ENCODE results near the gene ME1. TPM values are rescaled to one million over a fixed set of nuclear protein-coding genes. Genes with fewer than 3 reads are reported as not detected.
"Not testable (repeated sequence)": the region's sequence is repeated elsewhere in the genome, so short reads cannot be mapped to it uniquely, and the experiment has no call there.

The ME1 gene
- total and polyA plus RNA-seq, 2 experiments from 2014 or later = 19.0 to 19.7 TPM

DNA sequence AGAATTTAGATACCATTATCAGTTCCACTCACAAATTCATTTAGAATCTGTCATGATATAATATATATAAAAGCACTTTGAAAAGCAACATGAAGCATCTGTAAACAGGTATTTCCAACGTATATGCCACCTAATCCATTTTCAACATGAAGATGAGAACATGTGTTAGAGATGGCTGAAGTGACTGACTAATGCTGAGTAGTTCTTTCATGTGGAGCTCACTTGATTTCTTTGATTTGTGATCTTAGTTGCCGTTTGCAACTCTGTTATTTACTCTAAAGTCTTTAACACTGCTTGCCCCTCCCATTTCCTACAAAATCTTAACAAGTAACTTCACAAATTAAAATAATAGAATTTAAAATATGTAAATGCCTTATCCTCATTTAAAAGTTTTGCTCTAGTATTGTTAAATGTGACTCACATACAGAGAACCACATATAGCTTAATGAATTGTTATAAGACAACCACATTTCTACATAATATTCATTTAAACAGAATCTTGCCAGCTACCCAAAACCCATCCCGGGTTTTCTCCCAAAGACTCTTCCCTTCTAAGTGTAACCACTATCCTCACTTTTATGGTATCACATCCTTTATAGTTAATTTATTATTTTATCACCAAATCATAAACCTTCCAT is 78.3 kb downstream of the ME1 start:
- TF ChIP-seq EZH2 (IDR thresholded peaks at IDR 0.05; ENCODE audit: borderline replicate concordance) (no peak), EZH2phosphoT487 (IDR thresholded peaks at IDR 0.05; ENCODE audit: low read depth, severe bottlenecking, unreplicated experiment) (no peak)
- TF ChIP-seq, protein P1, sequence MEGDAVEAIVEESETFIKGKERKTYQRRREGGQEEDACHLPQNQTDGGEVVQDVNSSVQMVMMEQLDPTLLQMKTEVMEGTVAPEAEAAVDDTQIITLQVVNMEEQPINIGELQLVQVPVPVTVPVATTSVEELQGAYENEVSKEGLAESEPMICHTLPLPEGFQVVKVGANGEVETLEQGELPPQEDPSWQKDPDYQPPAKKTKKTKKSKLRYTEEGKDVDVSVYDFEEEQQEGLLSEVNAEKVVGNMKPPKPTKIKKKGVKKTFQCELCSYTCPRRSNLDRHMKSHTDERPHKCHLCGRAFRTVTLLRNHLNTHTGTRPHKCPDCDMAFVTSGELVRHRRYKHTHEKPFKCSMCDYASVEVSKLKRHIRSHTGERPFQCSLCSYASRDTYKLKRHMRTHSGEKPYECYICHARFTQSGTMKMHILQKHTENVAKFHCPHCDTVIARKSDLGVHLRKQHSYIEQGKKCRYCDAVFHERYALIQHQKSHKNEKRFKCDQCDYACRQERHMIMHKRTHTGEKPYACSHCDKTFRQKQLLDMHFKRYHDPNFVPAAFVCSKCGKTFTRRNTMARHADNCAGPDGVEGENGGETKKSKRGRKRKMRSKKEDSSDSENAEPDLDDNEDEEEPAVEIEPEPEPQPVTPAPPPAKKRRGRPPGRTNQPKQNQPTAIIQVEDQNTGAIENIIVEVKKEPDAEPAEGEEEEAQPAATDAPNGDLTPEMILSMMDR (IDR thresholded peaks at IDR 0.05; ENCODE audit: poor library complexity) = no peak
- no peaks in the 10 kb centered on the region for H3K9me3 ChIP-seq (ENCODE audit: low read depth)
- 75% methylated on average over 3 of the region's 3 CpGs for WGBS (ENCODE audit: low lambda C conversion rate, missing lambda C conversion rate)

DNA sequence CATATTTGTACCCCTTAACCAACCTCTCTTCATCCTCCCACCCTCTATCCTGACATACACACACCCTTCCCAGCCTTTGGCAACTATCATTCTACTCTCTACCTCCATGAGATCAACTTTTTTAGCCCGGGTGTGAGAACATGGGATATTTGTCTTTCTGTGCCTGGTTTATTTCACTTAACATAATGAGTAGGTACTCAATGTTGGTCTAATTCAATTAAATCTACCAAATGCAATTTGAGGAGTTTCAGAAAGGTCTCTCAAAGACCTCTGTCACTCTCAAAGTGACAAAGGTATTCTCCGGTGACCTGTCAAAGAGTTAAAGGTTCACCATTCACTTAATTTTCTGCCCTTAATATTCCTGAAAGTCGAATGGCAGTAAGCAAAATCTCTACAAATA is 87.7 kb downstream of the ME1 start:
- no peak for TF ChIP-seq EZH2 (IDR thresholded peaks at IDR 0.05; ENCODE audit: borderline replicate concordance)
- TF ChIP-seq EZH2phosphoT487 (IDR thresholded peaks at IDR 0.05; ENCODE audit: low read depth, severe bottlenecking, unreplicated experiment) = no peak
- TF ChIP-seq, protein P1 (IDR thresholded peaks at IDR 0.05; ENCODE audit: poor library complexity) = no peak
- H3K27ac ChIP-seq = no peak overlapping the region
- WGBS (ENCODE audit: low lambda C conversion rate, missing lambda C conversion rate) = 89% methylated on average over 3 of the region's 3 CpGs
- no peak overlapping the region for H2AFZ ChIP-seq
- H3K9me2 ChIP-seq (replicated peaks; ENCODE audit: insufficient read depth) = no peaks in the 10 kb centered on the region
- no peak overlapping the region for H3K4me3 ChIP-seq
- no peaks in the 10 kb centered on the region for H4K20me1 ChIP-seq (ENCODE audit: insufficient read depth, poor library complexity, severe bottlenecking)
- H3K36me3 ChIP-seq (replicated peaks; ENCODE audit: insufficient read depth, low read depth) = no peaks in the 10 kb centered on the region
- no peaks in the 10 kb centered on the region for H3K27me3 ChIP-seq
- H3K4me1 ChIP-seq (ENCODE audit: insufficient read depth) = no peaks in the 10 kb centered on the region
- no peaks in the 10 kb centered on the region for H3K79me2 ChIP-seq
- H3K4me2 ChIP-seq = no peak overlapping the region
- no peaks in the 10 kb centered on the region for H3K9me3 ChIP-seq (ENCODE audit: low read depth)
- no peak for DNase-seq (ENCODE audit: low spot score)

More for the DNA sequence above, 78.3 kb downstream of the ME1 start:
- Histone ChIP-seq H3K36me3 (replicated peaks; ENCODE audit: insufficient read depth, low read depth) (no peaks in the 10 kb centered on the region), H3K4me1 (ENCODE audit: insufficient read depth) (no peaks in the 10 kb centered on the region), H2AFZ (no peak overlapping the region), H4K20me1 (ENCODE audit: insufficient read depth, poor library complexity, severe bottlenecking) (no peaks in the 10 kb centered on the region), H3K4me2 (no peak overlapping the region), H3K4me3 (no peak overlapping the region), H3K27me3 (no peaks in the 10 kb centered on the region), H3K27ac (no peak overlapping the region), H3K79me2 (no peaks in the 10 kb centered on the region), H3K9me2 (replicated peaks; ENCODE audit: insufficient read depth) (no peaks in the 10 kb centered on the region)
- DNase-seq (ENCODE audit: low spot score) = no peak

DNA sequence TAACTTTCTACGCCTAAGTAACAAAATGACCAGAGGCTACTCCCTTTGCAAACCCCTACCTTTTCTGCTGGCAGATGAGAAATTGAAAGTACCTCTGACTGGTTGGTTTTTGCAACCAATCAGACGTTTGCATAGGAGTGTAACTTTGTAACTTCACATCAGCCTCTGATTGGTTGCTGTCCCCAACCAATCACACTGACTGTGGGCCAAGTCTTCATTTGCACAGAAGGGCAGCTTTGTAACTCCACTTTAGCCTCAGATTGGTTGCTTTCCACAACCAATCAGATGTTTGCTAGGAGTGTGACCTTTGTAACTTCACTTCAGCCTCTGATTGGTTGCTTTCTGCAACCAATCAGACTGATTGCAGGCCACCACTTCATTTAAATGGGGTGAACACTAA is 89.1 kb downstream of the ME1 start:
- Histone ChIP-seq H4K20me1 (ENCODE audit: insufficient read depth, poor library complexity, severe bottlenecking) (no peaks in the 10 kb centered on the region), H3K9me2 (replicated peaks; ENCODE audit: insufficient read depth) (no peaks in the 10 kb centered on the region), H3K4me2 (no peak overlapping the region), H2AFZ (no peak overlapping the region), H3K27ac (no peak overlapping the region), H3K36me3 (replicated peaks; ENCODE audit: insufficient read depth, low read depth) (no peaks in the 10 kb centered on the region), H3K79me2 (no peaks in the 10 kb centered on the region), H3K9me3 (ENCODE audit: low read depth) (no peaks in the 10 kb centered on the region), H3K4me3 (no peak overlapping the region), H3K4me1 (ENCODE audit: insufficient read depth) (no peaks in the 10 kb centered on the region), H3K27me3 (no peaks in the 10 kb centered on the region)
- TF ChIP-seq EZH2phosphoT487 (IDR thresholded peaks at IDR 0.05; ENCODE audit: low read depth, severe bottlenecking, unreplicated experiment) (no peak), EZH2 (IDR thresholded peaks at IDR 0.05; ENCODE audit: borderline replicate concordance) (no peak)
- TF ChIP-seq, protein P1 (IDR thresholded peaks at IDR 0.05; ENCODE audit: poor library complexity) = no peak
- WGBS (ENCODE audit: low lambda C conversion rate, missing lambda C conversion rate) = 91% methylated on average over 2 of the region's 2 CpGs
- no peak for DNase-seq (ENCODE audit: low spot score)

DNA sequence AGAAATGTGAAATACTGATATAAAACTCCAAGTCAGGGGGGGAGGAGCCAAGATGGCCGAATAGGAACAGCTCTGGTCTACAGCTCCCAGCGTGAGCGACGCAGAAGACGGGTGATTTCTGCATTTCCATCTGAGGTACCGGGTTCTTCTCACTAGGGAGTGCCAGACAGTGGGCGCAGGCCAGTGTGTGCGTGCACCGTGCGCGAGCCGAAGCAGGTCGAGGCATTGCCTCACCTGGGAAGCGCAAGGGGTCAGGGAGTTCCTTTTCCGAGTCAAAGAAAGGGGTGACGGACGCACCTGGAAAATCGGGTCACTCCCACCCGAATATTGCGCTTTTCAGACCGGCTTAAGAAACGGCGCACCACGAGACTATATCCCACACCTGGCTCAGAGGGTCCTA is 96.9 kb downstream of the ME1 start:
- not testable (repeated sequence) for H2AFZ ChIP-seq; H3K4me2 ChIP-seq; H3K79me2 ChIP-seq; H3K27ac ChIP-seq; H4K20me1 ChIP-seq (ENCODE audit: insufficient read depth, poor library complexity, severe bottlenecking); H3K36me3 ChIP-seq (replicated peaks; ENCODE audit: insufficient read depth, low read depth); H3K4me1 ChIP-seq (ENCODE audit: insufficient read depth); H3K9me2 ChIP-seq (replicated peaks; ENCODE audit: insufficient read depth); H3K4me3 ChIP-seq; H3K9me3 ChIP-seq (ENCODE audit: low read depth); DNase-seq (ENCODE audit: low spot score); H3K27me3 ChIP-seq
- WGBS (ENCODE audit: low lambda C conversion rate, missing lambda C conversion rate) = 93% methylated on average over 11 of the region's 24 CpGs
